Heart left ventricle (tissue), 13 donors: ENCODE data around the gene PLEKHM3.

Experiments used
- POLR2A ChIP-seq, 2 donors: fragments of 450-650 bp; IDR thresholded peaks; one replicate each; pipeline ENCODE4 v1.6.1; 2017; ENCODE audit warnings: antibody characterized with exemption in 2 of 2, mild to moderate bottlenecking in 2 of 2, moderate library complexity in 2 of 2
- TF ChIP-seq, protein P1 (sequence below), 12 donors: fragments of 200-600 bp; sonication (generic) in 4 of 12; IDR thresholded peaks; one replicate each; pipeline versions ENCODE4 v1.5.0 to v1.8.0; 2018 to 2022; ENCODE audit warnings: antibody characterized with exemption in 12 of 12, mild to moderate bottlenecking in 5 of 12
- donor health status: ischemic (EF 13 %, LVEDD 7.1; RV severe dilation, severe dysfunction).
- donor health status: DM: no; HTN: yes; CAD: no.
- donor health status: DM: no; HTN: no; CAD: no.
- donor health status: ischemic (EF 25% LVEDD 6.9; RV normal size, moderate dysfunction).
- donor health status: ischemic (EF 25% LVEDD 5.7; RV mildly dilated, moderate dysfunction).
- donor health status: ischemic (EF 35%, LVEDD 5.7; RV mildly dilated, moderate dysfunction).
- donor health status: nonischemic (EF 11% LVEDD 7.7; RV severe dilation, severe dysfunction).
- donor health status: DM: yes; HTN: yes; CAD: no.
- donor health status: PGD.
- donor health status: ischemic (EF 29% LVEDD 5.4; RV normal size, mild dysfunction).
- donor health status: nonischemic (EF 23%, LVEDD 6.1; RV moderate dilation, normal function).

GRCh38 chr2:207950063-207950760 is 75.1 kb downstream of the PLEKHM3 start:
- TF ChIP-seq, protein P1, sequence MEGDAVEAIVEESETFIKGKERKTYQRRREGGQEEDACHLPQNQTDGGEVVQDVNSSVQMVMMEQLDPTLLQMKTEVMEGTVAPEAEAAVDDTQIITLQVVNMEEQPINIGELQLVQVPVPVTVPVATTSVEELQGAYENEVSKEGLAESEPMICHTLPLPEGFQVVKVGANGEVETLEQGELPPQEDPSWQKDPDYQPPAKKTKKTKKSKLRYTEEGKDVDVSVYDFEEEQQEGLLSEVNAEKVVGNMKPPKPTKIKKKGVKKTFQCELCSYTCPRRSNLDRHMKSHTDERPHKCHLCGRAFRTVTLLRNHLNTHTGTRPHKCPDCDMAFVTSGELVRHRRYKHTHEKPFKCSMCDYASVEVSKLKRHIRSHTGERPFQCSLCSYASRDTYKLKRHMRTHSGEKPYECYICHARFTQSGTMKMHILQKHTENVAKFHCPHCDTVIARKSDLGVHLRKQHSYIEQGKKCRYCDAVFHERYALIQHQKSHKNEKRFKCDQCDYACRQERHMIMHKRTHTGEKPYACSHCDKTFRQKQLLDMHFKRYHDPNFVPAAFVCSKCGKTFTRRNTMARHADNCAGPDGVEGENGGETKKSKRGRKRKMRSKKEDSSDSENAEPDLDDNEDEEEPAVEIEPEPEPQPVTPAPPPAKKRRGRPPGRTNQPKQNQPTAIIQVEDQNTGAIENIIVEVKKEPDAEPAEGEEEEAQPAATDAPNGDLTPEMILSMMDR (IDR thresholded peaks at IDR 0.05), result no peak
- TF ChIP-seq POLR2A (IDR thresholded peaks at IDR 0.05), result no peak
